NCI-H345 treated with DMSO at 0.1 percent for 48 hours (cell line): ENCODE measurements around the gene UBQLN4.
A peak's percentile ranks its signal among the peaks of the same experiment; 100 is the strongest.

Source experiments
- DNase-seq: peaks from one replicate; lab custom pipeline; 2025; ENCODE audit not compliant: unreplicated experiment; lab: John Stamatoyannopoulos, UW

The UBQLN4 gene

DNA sequence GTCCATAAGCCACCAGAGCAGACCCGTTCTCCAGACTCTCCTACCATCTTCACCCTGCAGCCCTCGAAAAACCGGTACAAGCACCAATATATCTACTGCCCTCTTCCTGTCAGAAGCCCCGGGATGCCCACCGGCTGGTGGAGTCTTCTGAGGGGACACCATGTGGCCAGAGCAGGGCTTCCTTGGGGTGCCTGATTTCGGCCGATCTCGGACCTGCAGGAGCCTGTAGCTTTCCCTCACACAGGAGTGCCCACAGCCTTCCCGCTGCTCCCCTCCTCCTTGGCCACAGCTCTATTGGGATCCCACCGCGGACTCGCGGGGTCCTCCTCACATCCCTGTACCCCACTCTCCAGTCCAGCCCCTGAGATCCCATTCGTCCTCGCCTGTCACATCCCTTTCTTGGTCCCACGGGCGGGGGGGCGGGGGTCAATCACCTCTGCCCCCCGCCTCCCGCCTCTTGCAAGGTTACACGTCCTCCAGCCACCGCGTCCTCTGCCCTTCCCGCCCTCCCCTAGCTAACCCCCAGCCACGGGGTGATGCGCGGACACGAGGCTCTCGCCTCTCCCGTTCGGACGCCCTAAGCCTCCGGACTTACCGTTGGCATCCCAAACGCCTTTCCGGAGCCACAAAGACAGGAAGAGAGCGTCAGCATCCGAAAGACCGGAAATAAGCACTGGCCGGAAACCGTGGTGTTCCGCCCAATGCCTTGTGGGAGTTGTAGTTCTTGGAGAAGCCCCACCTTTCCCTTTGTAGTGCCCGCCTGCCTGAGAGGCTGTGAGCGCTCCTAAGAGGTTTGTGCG is 33.1 kb downstream of the UBQLN4 start, which contains the start of gene SSR2:
TSS of gene SSR2 (minus strand) at position 659 of the 800 bp plus-strand sequence. CDS start 784 bp downstream, outside the sequence.
- peak; percentile 100 for DNase-seq

DNA sequence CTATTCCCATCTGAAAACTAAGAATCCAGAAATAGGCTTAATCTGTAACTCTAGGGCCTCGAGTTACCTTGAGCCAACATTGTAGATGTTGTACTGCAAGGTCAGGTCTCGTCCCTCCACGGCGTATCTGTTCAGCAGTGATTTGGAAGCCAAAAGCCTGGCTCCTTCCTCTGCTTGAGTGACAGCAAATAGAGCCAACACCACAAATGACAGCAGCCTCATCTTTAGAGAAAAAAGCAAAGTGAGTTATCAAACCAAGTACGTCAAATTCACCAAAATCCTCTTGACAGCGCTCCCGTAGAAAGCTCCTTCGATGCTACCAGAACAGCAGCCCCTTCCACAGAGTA is 33.7 kb downstream of the UBQLN4 start:
- no peak for DNase-seq

- no peak for DNase-seq
These were observed 38.8 kb downstream of the UBQLN4 start for GRCh38 chr1:156014829-156015228.

- no peak for DNase-seq
These were observed 41.4 kb downstream of the UBQLN4 start for GRCh38 chr1:156012051-156012817.

- no peak for DNase-seq
These were observed 44.2 kb downstream of the UBQLN4 start for GRCh38 chr1:156009404-156009803.

GRCh38 chr1:156006666-156007376 is 46.8 kb downstream of the UBQLN4 start:
- no peak for DNase-seq

DNA sequence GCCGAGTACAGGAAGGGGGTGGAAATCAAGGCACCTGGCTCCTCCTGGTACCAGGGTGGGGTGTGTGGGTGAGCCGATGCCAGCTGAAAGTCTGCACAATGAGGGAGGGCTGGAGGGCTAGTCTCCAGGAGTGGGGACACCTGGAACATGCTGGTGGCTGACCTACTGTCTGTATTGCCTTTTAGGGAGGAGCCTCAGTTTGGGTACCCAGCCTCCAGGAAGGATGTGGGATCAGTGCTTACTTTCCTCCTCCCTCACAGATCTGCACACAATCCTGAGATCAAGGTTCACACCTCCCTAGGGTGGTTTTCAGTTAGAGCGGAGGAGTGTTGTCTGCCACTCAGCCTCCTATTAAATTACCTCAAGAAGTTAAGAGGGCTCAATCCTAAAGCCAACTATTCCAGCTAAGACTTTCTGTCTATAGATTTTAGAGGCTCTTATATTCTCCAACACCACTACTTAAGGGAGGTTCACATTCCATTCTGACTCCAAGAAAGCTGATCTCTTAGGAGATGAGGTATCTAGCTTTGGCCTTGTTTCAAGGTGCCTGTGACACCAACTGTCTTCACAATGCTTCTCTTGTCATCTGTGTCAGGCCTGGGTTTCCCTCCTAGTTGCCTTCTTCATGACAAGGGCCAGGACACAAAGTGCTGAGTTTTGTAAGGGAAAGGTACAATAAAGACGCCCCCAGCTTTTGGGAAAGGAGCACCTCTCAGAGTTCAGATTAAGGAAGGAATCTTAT is 48.6 kb downstream of the UBQLN4 start:
- no peak for DNase-seq

DNA sequence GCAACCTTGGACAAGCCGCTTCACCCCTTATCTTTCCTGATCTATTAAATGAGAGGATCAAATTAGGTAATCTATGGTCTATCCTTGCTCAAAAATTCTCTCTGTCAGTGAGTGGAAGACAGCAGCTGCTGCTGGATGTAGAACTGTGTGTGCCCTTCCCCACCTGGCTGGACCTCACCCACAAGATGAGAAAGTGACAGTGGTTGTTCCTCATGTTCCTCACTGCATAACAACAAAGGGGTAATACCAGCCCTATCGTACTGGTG is 49.7 kb downstream of the UBQLN4 start:
- no peak for DNase-seq

- no peak for DNase-seq
These were observed 51.2 kb downstream of the UBQLN4 start for GRCh38 chr1:156002188-156002911.

DNA sequence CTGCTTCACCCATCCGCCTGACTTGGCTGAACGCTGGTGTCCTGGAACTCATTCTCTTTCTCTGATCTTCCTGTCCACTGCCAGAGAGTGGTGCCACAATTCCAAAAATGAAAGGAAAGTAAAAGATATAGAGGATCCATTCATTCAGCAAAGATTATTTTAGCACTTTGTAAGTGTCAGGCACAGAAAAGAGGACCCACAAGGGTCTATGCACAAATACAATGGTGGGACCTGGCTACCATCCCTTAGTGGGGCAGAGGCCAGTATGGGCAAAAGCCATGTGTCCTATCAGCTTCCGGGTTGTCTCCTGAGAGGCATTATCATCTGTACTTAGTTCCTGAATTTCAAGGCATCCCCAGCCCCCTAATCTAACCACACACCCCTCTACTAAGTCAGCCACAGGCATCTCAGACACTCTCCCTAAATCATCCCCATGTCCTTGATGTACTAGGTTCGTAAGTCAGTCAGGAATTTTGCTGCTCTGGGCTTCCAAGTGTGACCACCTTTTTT is 51.9 kb downstream of the UBQLN4 start:
- no peak for DNase-seq

- DNase-seq = no peak
These were observed 52.5 kb downstream of the UBQLN4 start for GRCh38 chr1:156001021-156001661.

GRCh38 chr1:155999964-156000363 is 53.6 kb downstream of the UBQLN4 start:
- DNase-seq = no peak

- no peak for DNase-seq
These were observed 57.4 kb downstream of the UBQLN4 start for GRCh38 chr1:155996166-155996565.

DNA sequence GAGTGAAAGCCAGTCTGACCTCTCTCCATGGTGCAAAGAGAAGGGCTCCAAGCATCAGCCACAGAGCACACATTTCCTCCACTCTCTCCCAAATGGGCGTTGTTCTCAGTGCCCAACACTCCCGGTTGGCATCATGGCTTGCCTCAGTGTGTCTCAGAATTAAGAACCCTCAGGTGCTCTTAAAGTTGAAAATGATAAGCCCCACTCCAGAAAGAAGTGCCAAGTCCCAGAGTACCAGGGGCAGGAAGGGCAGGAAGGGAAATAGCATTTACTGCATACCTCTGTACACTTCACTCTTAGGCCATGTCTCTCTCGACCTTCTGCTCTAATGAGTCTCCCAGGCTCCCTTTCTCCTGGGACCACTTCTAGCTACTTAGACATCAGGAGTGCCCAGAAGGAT is 60.0 kb downstream of the UBQLN4 start:
- DNase-seq = no peak

GRCh38 chr1:155990005-155990739 is 63.4 kb downstream of the UBQLN4 start:
- no peak for DNase-seq

DNA sequence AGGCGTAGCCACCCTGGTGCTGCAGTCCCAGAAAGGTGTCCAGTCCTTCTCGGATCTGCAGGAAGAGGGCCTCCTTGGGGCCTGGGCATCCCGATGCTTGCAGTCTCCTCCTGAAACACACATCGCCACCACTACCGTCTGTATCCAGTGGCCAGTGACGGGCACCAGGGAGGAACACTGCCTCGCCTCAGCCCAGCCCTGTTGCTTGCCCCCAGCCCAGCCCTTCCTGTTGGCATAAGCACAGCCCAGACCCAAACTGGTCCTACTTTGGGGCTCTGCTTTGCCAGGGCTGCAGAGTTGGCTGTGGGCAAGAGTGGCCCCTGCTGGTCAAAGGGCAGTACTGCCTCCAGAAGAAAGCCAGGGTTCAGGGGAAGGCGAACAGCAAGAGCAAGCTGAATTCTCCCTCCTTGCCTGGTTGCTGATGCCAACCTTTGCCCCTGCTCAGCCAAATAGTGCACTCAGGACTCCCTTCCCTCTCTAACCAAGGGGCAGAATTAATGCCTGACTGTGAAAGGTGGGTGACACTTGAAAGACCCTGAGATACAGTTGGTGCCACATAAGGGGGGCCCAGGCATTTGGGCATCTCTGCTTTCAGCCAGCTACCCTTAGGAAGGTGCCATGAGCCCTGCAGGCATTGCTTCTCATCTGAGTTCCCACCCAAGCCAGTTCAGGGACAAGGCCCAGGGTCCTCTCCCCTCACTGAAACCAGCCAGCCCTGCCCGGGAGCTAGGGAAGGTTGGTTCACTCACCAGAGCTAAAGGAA is 64.2 kb downstream of the UBQLN4 start:
- peak; percentile 90 for DNase-seq
